Activated CD8-positive, alpha-beta memory T cell treated with anti-CD3 and anti-CD28 coated beads, Interleukin-2, amount 10 ng/mL, durations not matched to agents 7 days and 5 days (primary cell): ENCODE results near the gene BCAM. TPM values are rescaled to one million over a fixed set of nuclear protein-coding genes. Genes with fewer than 3 reads are reported as not detected.
A peak's percentile ranks its signal among the peaks of the same experiment; 100 is the strongest.
"Not testable (repeated sequence)": the region's sequence is repeated elsewhere in the genome, so short reads cannot be mapped to it uniquely, and the experiment has no call there.

Source experiments
- ATAC-seq: fragments of 150-1000 bp; cut with Tn5 transposase; one replicate; pipeline ENCODE4 v1.10.0; 2021; ENCODE audit warnings: moderate library complexity
- CTCF ChIA-PET: fragments of 350-600 bp; sonication (Branson Sonifier 250); formaldehyde crosslinking; loops from one replicate; lab custom pipeline; 2021; ENCODE audit warnings: antibody characterized with exemption; lab: Charles Lee
- DNase-seq: peaks from one replicate; pipeline ENCODE4 v3.0.0-alpha.2; 2020
- H3K27ac Mint-ChIP-seq: one replicate; pipeline ENCODE4 v1.8.0; 2021; ENCODE audit warnings: mild to moderate bottlenecking, mixed read lengths
- H3K27me3 Mint-ChIP-seq: one replicate; pipeline ENCODE4 v1.8.0; 2021; ENCODE audit warnings: mixed read lengths
- H3K36me3 Mint-ChIP-seq: one replicate; pipeline ENCODE4 v1.8.0; 2021; ENCODE audit warnings: mild to moderate bottlenecking, mixed read lengths
- H3K4me1 Mint-ChIP-seq: one replicate; pipeline ENCODE4 v1.8.0; 2021; ENCODE audit warnings: mixed read lengths
- H3K4me3 Mint-ChIP-seq: one replicate; pipeline ENCODE4 v1.8.0; 2021; ENCODE audit warnings: mild to moderate bottlenecking, moderate library complexity, mixed read lengths
- H3K9me3 Mint-ChIP-seq: one replicate; pipeline ENCODE4 v1.8.0; 2022; ENCODE audit warnings: low read depth, mixed read lengths
- total RNA-seq, 2 experiments: library from RNA; stranded (reverse); gene quantifications; one replicate each; pipeline ENCODE4 v1.2.3, GENCODE V29; 2021

BCAM gene
- total RNA-seq, 2 experiments from 2014 or later: not detected

GRCh38 chr19:44834399-44834798 is 25.5 kb downstream of the BCAM start:
- H3K4me1 Mint-ChIP-seq, CTCF ChIA-PET, H3K4me3 Mint-ChIP-seq, H3K27ac Mint-ChIP-seq, ATAC-seq, H3K27me3 Mint-ChIP-seq, H3K36me3 Mint-ChIP-seq, H3K9me3 Mint-ChIP-seq, DNase-seq: not testable (repeated sequence)

DNA sequence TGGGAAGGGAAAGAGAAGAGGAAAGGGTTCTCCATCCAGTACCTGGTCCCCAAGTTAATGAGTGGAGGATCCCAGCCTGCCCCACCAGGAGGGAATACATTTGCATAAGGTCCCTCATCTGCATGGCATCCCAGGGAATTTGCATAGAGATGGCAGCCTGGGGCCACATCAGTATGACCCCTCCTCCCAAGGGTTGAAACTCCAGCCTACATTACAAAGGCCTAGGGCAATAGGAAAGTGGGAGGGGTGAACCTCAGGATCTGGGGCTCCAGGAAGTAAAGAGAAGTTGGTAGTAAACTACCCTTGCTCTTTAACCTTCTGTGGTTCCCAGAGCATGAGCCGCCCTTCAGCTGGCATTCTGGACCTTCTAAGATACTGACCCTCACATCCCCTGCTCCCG is 30.4 kb downstream of the BCAM start:
- CTCF ChIA-PET: no interaction called here
- no peak overlapping the region for H3K27ac Mint-ChIP-seq
- peaks cover 2% of the 10 kb centered on the region for H3K4me1 Mint-ChIP-seq
- H3K36me3 Mint-ChIP-seq: no peaks in the 10 kb centered on the region
- ATAC-seq (no peak), DNase-seq (no peak)
- no peaks in the 10 kb centered on the region for H3K9me3 Mint-ChIP-seq
- no peak overlapping the region for H3K4me3 Mint-ChIP-seq
- H3K27me3 Mint-ChIP-seq: no peaks in the 10 kb centered on the region

GRCh38 chr19:44840811-44841210 is 31.9 kb downstream of the BCAM start:
- H3K4me1 Mint-ChIP-seq: peaks cover 12% of the 10 kb centered on the region
- H3K27ac Mint-ChIP-seq: no peak overlapping the region
- H3K27me3 Mint-ChIP-seq: peaks cover 8% of the 10 kb centered on the region
- DNase-seq: no peak
- CTCF ChIA-PET: interaction anchor here (1.1 to 1.9 kb wide), 3 partner anchors 16 to 70 kb away, joined by 4 to 8 read pairs (median 4); no protein-coding TSS in a partner anchor
- H3K4me3 Mint-ChIP-seq: no peak overlapping the region
- H3K36me3 Mint-ChIP-seq: no peaks in the 10 kb centered on the region
- no peak for ATAC-seq
- H3K9me3 Mint-ChIP-seq: no peaks in the 10 kb centered on the region

DNA sequence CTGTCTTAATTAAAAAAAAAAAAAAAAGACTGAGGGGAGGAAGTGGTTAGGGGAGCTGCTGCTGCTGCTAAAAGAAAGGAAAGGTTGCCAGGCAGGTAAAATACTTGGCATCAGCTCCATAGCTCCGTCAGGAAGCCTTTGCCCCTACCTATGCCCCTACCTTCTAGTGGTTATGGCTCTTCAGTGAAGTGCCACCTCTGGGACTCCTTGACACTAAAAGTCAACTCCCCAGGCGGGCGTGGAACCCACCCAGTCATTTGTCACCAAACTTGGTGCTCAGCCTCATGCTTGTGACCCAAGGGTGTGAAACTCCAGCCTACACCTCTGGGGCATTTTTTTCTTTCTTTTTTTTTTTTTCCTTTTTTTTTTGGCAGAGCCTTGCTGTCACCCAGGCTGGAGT is 32.3 kb downstream of the BCAM start:
- Mint-ChIP-seq H3K4me1 (peaks cover 12% of the 10 kb centered on the region), H3K27me3 (peaks cover 8% of the 10 kb centered on the region), H3K36me3 (no peaks in the 10 kb centered on the region), H3K27ac (no peak overlapping the region), H3K4me3 (no peak overlapping the region), H3K9me3 (no peaks in the 10 kb centered on the region)
- DNase-seq: no peak
- ATAC-seq: no peak
- CTCF ChIA-PET: interaction anchor here (1.1 to 1.9 kb wide), 5 partner anchors 16 to 119 kb away, joined by 4 to 8 read pairs (median 4); no protein-coding TSS in a partner anchor

DNA sequence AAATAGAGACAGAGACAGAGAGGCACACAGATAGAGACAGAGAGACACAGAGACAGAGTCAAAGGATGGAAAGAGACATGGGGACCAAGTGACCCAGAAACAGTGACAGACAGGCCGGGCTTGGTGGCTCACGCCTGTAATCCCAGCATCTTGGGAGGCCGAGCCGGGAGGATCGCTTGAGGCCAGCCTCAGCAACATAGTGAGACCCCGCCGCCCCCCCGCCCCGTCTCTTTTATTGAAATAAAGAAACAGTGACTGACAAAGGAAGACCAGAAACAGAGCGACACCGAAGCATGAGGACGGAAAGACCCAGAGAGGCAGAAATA is 36.3 kb downstream of the BCAM start:
- no peaks in the 10 kb centered on the region for H3K9me3 Mint-ChIP-seq
- CTCF ChIA-PET: interaction anchor here (1.1 to 2.5 kb wide), 5 partner anchors 60 to 190 kb away, joined by 4 to 12 read pairs (median 4); no protein-coding TSS in a partner anchor
- no peak for ATAC-seq

DNA sequence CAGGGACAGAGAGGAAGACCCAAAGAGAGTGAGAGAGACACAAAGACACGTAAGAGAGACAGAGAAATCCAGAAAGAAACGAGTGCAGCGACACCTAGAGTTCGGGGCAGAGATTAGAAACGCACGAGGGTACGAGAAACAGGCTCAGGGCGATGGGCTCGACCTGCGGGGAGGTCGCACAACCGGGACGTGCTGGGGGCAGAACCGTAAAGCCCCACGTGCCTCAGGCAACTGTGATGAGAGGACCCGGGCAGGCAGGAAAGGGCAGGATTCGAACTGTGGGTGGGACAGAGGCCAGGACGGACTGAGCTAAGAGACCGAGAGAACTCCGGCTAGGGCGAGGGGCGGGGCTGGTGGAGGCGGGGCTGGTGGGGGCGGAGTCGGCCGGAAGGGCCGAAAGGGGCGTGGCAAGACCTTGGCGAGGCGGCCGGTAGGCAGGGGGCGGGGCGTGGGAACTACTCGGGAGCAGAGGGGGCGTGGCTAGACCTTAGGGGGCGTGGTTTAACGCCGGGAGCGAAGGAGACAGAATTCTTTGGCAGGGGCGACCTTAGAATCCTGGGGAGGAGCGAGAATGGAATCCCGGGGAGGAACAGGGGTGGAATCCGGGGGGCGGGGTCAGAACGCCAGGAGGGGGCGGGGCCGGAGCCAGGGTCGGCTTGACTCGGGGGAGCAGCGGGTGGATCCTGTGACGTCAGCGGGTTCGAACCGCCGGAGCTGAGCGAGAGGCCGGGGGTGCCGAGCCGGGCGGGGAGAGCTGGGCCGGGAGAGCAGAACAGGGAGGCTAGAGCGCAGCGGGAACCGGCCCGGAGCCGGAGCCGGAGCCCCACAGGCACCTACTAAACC is 36.9 kb downstream of the BCAM start, which contains the start of gene NECTIN2:
Gene NECTIN2, plus strand, starts transcription at position 686 of the 843 bp plus-strand sequence. CDS start 229 bp downstream, outside the sequence.
- Mint-ChIP-seq H3K27ac (peak within 1 kb of the TSS; percentile 55), H3K4me3 (peak within 1 kb of the TSS; percentile 74), H3K27me3 (peaks cover 38% of the 10 kb centered on the region), H3K36me3 (no peaks in the 10 kb centered on the region), H3K9me3 (no peaks in the 10 kb centered on the region), H3K4me1 (peaks cover 21% of the 10 kb centered on the region)
- peak; percentile 74 for ATAC-seq
- DNase-seq: peak; percentile 93
- CTCF ChIA-PET: interaction anchor here (0.7 to 2.5 kb wide), 9 partner anchors 38 to 191 kb away, joined by 3 to 12 read pairs (median 4); no protein-coding TSS in a partner anchor

More for the DNA sequence above, 36.3 kb downstream of the BCAM start:
- peak overlapping the region; percentile 55 for H3K27ac Mint-ChIP-seq
- H3K27me3 Mint-ChIP-seq: peaks cover 38% of the 10 kb centered on the region
- H3K4me1 Mint-ChIP-seq: peaks cover 21% of the 10 kb centered on the region
- DNase-seq: no peak
- H3K36me3 Mint-ChIP-seq: no peaks in the 10 kb centered on the region
- H3K4me3 Mint-ChIP-seq: peak overlapping the region; percentile 74

GRCh38 chr19:44846455-44847143 is 37.7 kb downstream of the BCAM start:
- no peak overlapping the region for H3K27ac Mint-ChIP-seq
- H3K4me1 Mint-ChIP-seq: peaks cover 19% of the 10 kb centered on the region

DNA sequence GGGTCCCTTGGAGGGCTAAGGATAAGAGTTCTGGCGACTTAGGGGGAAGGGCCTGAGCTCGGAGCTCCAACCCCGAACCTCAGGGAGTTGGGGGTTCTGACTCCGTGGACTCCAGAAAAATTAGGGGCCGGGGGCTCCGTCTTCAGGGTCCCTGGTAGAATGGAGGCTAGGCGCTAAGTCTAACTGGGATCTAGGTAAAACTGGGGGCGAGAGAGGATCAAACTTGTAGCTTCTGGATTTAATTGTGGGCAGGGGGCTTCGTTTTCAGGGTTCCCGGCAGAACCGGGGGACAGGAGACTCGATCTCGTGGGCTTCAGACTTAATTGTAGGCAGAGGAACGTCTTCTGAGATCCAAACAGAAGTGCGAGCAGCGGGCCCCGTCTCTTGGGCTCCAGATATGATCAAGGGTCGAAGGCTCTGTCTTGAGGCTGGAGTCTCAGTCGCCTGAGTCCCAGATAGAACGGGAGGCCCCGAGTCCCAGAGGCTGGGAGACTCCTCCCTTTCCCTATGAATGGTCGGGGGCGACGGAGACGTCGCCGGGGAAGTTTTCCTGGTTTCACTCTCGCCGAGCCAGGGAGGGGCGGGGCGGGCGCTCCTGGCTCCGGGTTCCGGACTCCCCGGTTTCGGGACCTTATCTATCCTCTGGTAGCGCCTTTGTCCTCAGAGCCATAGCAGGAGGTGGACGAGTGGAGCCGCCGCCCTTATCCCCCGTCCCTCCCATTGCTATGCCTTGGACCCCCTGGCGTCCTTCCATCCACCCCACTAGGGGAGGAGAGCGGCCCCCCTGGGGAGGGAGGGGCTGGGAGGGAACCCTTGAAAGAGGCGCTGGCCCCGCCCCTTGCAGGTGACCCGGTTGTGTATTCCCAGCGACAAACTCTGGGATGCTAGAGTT is 38.5 kb downstream of the BCAM start:
- H3K27ac Mint-ChIP-seq: no peak overlapping the region
- peaks cover 41% of the 10 kb centered on the region for H3K27me3 Mint-ChIP-seq
- no peak for ATAC-seq

More at GRCh38 chr19:44846455-44847143, 37.7 kb downstream of the BCAM start:
- Mint-ChIP-seq H3K4me3 (peak overlapping the region; percentile 74), H3K9me3 (no peaks in the 10 kb centered on the region), H3K27me3 (peaks cover 41% of the 10 kb centered on the region), H3K36me3 (no peaks in the 10 kb centered on the region)
- ATAC-seq (no peak), DNase-seq (no peak)
- CTCF ChIA-PET: interaction anchor here (0.9 to 2.5 kb wide), 8 partner anchors 12 to 192 kb away, joined by 3 to 12 read pairs (median 4); no protein-coding TSS in a partner anchor

GRCh38 chr19:44848036-44848811 is 39.3 kb downstream of the BCAM start:
- no peaks in the 10 kb centered on the region for H3K36me3 Mint-ChIP-seq
- peaks cover 19% of the 10 kb centered on the region for H3K4me1 Mint-ChIP-seq
- CTCF ChIA-PET: interaction anchor here (0.9 to 1.8 kb wide), 4 partner anchors 11 to 194 kb away, joined by 3 to 4 read pairs (median 4); no protein-coding TSS in a partner anchor
- no peak for ATAC-seq
- DNase-seq: no peak
- H3K4me3 Mint-ChIP-seq: no peak overlapping the region
- H3K9me3 Mint-ChIP-seq: no peaks in the 10 kb centered on the region
- H3K27ac Mint-ChIP-seq: no peak overlapping the region
- H3K27me3 Mint-ChIP-seq: peaks cover 44% of the 10 kb centered on the region

More for the DNA sequence above, 38.5 kb downstream of the BCAM start:
- Mint-ChIP-seq H3K36me3 (no peaks in the 10 kb centered on the region), H3K4me1 (peaks cover 19% of the 10 kb centered on the region), H3K4me3 (peak overlapping the region; percentile 19), H3K9me3 (no peaks in the 10 kb centered on the region)
- CTCF ChIA-PET: interaction anchor here (0.9 to 2.5 kb wide), 6 partner anchors 12 to 193 kb away, joined by 3 to 12 read pairs (median 4); no protein-coding TSS in a partner anchor
- no peak for DNase-seq

DNA sequence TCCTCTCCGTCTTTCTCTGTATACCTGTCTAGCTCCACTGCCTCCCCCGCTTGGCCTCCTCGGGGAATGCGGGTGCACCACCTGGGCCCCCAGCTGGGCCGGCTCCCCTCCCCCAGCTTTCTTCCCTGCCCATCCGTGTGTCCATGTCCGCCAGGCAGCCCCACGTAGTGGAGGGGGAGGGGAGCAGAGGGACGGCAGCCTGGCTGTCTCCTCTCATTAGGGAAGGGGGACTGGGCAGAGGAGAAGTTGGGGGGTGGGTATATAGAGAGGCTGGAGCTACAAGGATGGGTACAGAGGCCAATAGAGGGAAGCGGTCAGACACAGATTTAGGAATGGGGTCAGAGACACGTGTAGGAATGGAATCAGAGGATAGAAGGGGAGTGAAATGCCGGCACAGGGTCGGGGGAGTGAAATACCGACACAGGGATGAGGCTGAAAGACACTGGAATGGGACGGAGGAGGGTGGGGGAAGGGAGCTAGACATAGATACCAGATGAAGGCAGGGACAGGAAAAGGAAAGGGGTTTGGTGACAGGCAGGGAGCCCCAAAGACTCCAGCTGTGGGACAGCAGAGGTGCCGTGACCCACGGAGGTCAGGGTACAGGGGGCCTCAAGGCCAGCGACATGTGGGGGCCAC is 40.0 kb downstream of the BCAM start:
- H3K4me1 Mint-ChIP-seq: peaks cover 19% of the 10 kb centered on the region
- DNase-seq (no peak), ATAC-seq (no peak)
- peaks cover 48% of the 10 kb centered on the region for H3K27me3 Mint-ChIP-seq
- H3K27ac Mint-ChIP-seq: no peak overlapping the region
- no peaks in the 10 kb centered on the region for H3K36me3 Mint-ChIP-seq
- H3K4me3 Mint-ChIP-seq: no peak overlapping the region
- no peaks in the 10 kb centered on the region for H3K9me3 Mint-ChIP-seq
- CTCF ChIA-PET: interaction anchor here (0.9 kb wide), 3 partner anchors 65 to 194 kb away, joined by 3 to 4 read pairs (median 3); no protein-coding TSS in a partner anchor

GRCh38 chr19:44850641-44851109 is 41.8 kb downstream of the BCAM start:
- CTCF ChIA-PET: interaction anchor here (1.2 to 1.3 kb wide), 2 partner anchors 127 to 128 kb away, joined by 3 to 4 read pairs; no protein-coding TSS in a partner anchor
- Mint-ChIP-seq H3K36me3 (no peaks in the 10 kb centered on the region), H3K27me3 (peaks cover 40% of the 10 kb centered on the region), H3K27ac (no peak overlapping the region), H3K4me3 (no peak overlapping the region), H3K9me3 (no peaks in the 10 kb centered on the region), H3K4me1 (peaks cover 9% of the 10 kb centered on the region)
- DNase-seq: no peak
- ATAC-seq: no peak
